Activated CD8-positive, alpha-beta memory T cell treated with anti-CD3 and anti-CD28 coated beads, Interleukin-2, amount 50 U/mL, for 48 hours (primary cell): ENCODE results near the gene SEMA3F.
A peak's percentile ranks its signal among the peaks of the same experiment; 100 is the strongest.

Source experiments
- DNase-seq: peaks from one replicate; pipeline ENCODE4 v3.0.0-alpha.2; 2020

The SEMA3F gene

DNA sequence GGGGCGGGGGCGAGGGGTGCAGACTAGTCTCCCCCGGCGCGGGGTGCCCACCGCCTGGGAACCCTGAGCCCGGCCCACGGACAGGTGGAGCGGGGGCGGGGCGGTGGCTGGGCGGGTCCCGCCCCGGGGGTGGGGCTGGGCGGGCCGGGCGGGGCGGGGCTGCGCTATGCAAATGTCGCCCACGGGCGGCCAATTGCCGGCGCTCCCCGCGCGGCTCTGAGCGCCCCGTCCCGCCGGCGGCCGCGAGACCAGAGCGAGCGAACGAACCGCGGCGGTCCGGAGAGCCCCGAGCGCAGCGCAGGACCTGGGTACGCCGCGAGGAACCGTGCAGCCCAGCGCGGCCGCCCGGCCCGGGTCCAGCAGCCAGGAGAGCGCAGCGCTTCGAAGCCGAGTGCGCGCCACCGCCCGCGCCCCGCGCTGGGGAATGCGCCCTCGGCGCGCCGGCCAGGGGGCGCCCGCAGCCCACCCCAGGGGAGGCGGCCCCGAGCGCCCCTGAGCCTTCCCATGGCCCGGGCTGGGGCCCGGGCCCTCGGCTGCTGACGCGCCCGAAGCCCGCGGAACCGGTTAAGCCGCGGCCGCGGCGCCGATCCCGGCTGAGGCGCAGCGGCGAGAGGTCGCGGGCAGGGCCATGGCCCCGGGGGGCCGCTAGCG lies at the start of gene SEMA3F:
TSS of gene SEMA3F (plus strand) at position 485 of the 651 bp plus-strand sequence. CDS start 4,299 bp downstream, outside the sequence.
- peak; percentile 80 for DNase-seq

DNA sequence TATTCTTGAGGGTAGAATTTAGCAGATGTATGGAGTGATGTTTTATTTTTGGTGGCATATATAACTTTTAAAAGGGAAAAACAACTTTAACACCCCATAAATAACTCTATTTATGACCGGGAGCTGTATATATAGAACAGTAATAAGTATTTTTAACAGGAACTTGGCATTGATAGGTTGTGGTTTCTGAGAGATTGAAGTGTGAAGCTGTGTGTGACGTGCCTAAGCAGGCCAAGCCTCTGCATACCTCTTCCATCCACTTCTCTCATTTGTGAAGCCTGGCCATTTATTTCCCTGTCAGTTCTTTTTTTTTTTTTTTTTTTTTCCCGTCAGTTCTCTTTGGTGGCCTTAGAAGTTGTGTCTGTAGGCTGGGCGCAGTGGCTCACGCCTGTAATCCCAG lies 43.4 kb upstream of the SEMA3F start:
- DNase-seq = no peak

DNA sequence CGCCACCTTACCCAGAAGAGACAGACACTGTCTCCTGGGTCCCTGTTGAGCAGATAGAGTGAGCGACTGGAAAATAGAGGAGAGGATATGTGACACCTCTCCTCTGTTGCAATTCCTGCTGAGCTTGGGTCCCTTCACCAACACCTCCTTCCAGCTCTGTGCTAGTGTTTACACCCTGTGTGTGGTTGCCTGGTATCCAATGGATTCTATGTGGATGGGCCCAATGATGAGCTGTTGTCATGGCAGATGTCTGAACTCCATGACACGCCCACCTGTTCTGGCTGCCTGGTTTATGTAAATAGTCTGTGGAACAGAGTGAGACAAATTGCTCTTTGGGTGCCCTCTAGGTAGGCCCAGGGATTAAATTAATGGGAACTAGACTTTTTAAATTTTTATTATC lies 42.7 kb upstream of the SEMA3F start:
- DNase-seq = no peak

DNA sequence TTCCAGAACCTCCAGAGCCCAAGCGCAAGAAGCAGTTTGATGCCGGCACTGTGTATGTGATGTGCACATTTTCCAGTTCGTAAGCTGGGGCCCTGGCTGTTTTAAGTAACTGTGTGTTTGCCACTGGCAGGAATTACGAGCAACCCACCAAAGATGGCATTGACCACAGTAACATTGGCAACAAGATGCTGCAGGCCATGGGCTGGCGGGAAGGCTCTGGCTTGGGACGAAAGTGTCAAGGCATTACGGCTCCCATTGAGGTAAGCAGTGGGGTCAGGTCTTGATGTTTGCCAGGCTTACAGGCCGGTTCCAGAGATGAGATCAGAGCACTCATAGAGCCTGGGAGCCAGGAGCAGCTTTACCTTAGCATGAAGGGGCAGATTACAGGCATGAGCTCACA lies 38.0 kb upstream of the SEMA3F start:
- no peak for DNase-seq

DNA sequence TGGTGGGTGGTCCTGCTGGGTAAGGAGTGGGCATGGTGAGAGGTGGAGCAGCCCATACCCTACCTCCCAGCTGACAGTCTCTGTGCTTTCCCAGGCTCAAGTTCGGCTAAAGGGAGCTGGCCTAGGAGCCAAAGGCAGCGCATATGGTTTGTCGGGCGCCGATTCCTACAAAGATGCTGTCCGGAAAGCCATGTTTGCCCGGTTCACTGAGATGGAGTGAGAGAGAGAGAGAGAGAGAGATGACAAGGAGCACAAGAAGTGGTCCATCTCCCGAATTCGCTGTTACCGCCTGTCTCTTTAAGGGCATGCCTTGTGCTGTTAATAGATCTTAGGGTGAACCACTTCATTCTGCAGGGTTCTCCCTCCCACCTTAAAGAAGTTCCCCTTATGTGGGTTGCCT lies 36.9 kb upstream of the SEMA3F start:
- no peak for DNase-seq

DNA sequence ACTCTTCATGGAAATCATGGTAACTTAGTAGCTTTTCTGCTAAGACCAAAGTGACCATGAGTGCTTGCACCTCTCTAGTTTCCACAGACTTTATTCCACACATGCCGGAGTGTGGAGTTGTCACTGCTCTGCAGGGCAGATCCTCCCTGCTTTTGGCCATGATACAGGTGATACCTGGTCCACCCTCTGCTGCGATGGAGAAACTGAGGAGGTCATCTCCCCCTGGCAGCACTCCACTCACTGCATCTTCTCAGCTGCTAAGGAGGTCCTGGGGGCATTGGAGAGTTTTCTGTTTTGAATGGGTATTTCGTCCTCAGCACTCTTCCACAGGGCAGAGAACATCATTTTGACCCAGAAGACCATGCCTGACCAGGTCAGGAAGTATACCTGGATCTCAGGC lies 35.3 kb upstream of the SEMA3F start:
- no peak for DNase-seq

DNA sequence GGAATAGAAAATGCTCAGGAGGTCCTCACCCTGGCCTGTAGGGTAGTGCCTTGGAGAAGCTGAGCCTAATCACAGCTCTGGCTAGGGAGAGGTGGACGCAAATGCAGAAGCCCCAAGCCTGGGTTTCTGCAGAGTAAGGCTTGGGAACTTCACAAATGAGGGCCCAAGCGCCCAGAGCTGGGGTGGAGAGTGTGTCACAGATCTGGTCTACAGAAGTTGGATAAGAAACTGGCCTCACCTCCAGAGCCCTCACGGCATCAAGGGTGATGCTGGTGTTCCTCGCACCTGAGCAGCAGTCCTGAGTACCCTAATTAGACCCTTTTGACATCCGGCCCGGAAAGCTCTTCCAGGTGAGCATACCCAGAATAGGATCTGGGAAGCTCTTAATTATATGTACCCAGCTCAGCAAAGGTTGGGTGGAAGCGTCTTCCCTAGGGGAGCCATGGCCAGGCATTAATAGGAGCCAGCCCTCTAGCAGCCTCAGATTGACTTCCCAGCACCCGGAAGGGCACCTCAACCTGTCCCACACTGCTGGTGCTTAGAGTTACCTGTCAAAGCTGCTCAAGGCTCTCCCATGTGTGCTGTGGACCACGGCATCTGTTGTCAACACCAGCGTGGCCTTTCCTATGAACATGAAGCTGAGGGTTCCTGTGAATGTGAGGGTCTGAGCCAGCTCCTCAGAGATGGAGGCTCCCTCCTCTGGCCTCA lies 34.6 kb upstream of the SEMA3F start:
- DNase-seq = no peak

DNA sequence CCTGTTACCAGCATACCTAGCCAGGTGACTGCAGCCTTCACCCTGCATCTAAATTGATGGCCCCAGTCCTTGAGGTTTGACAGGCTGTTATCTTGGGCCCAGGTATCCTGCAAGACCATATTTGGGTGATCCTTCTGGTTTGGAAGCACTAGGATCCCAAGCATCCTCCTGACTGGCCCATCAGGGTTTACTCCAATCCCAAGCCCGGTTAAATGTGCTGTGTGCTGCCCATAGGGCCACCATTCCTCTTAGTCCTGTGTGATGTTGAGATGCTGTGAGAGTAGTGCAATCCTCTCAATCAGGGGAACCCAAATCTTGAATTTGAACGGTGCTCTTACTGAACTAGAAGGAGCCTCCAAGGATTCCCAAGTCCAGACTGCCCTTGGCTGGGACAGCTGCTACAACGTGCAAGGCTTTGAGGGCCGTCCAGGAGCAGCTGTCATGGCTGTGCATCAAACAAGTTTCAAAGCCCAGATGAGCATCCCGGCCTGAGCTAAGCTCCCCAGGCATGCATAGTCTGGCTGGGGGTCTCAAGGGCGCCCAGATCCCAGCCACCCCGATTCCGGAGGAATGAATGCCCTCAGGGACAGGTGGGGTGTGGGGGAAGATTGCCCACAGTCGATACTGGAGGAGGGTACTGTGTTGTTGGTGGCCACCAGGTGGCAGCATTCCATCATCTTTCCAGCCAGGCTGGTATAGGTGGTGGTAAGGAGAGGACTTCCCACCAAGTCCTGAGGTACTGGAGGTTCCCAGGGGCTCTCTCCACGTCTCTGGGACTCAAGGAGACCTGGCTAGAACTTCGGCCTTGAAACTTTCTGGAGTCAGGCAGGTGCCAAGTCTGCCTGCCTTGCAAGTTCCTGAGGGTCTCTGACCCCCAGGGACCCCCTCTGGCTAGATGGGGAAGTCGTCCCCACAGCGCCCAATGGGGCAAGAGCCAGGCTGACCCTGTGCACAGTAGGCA lies 33.8 kb upstream of the SEMA3F start:
- DNase-seq = peak; percentile 87

DNA sequence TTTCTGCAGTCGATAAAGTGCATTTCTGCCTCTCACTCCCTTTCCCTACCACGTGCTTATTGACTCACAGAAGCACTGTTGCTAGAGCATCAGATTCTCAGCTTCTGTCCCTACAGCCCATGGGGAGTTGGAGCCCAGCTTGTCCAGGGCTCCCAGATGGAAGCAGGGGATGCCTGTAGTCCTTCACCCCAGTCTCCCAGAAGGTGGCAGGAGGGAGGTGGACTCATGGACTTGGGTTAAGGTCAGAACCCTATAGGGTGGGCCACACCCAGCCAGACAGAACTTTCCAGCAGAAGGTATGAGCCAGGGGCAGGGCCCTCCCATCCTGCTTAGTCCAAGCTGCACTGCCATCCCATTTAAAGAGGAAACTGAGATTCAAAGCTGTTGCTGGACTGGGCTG lies 33.1 kb upstream of the SEMA3F start:
- DNase-seq = no peak

DNA sequence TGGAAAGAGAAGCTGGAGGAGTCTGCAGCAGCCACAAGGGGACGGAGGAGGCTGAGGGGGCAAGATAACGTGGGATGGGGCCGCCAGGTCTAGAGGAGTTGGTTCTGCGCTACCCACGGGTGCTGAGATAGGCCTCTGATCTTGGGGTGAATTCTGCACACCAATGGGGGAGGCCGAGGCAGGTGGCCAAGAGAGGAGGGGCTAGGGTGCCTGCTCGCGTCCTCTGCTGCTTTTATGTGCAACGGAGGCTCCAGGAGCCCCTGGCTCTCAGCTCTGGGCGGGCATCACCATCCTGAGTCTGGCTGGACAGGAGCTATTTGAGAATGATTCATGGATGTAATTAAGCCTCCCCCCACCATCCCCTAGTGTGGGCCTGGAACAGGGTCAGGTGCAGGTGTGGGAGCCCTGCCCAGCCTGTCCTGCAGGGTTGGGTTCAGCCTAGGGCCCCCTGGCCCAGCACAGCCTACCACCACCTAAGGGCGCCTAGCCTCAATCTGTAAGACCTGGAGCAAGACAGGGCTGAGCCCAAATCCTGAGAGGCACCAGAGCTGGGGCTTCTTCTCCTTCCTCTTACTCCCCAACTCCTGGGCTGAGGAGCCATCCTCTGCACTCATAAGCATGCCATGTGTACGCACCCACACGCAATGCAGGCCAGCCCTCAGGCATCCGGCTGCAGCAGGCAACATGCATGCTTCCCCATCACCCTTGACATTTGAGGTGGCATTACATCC lies 32.3 kb upstream of the SEMA3F start:
- no peak for DNase-seq

DNA sequence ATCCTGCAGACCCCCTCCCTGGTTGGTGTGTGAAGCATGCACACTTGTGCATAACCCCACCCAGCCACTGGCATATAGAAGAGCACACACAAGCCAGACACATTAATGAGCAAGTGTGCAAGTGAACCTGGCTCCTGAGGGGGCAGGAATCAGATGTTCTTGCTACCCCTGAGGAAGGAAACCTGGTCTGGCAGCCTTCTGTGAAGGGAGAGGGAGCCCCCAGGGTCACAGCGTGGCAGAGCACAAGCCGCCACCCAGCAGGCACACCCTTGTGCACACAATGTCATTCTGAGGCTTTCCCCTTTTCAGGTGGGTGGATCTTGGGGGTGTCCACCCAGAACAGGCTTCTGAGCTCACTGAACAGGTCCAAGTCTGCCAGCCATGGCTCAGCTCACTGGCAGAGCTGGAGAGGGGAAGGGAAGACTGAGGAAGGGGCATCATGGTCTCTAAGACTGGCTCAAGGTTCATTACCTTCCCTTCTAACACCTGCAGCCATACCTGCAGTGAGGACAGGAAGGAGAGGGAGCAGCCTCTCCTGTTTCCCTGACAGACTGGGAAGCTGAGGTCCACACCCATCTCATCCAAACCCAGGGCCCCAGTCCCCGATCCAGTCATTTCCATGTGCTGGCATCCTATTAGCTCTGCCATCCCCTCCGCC lies 31.6 kb upstream of the SEMA3F start:
- no peak for DNase-seq

DNA sequence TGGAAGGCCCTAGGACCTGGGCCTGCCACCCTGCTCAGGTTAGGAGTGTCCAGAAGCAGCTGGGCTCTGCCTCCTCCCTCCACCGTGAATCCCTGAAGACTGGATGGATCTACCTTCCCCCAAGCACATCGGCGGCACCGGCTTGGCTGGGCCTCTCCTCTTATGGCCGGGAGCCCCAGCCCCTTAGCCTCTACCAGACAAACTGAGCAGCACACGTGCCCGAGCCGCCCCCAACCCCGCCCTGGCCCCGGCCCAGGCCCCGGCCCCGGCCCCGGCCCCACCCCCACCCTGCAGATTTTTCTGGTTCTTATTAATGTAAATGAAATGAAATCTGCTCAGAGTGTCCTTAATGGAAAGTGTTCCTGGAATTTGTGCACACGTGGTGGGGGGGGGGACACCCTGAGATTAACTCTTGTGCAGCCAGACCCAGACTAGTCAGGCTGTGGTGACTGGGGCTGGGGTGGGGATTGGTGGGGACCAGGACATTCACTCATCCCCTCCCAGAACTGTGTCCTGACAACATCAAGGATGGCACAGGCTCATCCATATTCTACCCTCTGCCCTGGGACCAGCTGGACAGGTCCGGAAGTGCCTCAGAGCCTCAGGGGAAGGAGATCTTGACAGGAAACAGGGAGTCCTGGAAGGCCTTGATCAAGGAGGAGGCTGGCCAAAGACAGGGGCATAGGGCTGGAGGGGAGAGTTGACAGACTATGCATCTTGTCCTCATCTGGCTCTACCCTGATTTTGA lies 30.9 kb upstream of the SEMA3F start:
- no peak for DNase-seq

DNA sequence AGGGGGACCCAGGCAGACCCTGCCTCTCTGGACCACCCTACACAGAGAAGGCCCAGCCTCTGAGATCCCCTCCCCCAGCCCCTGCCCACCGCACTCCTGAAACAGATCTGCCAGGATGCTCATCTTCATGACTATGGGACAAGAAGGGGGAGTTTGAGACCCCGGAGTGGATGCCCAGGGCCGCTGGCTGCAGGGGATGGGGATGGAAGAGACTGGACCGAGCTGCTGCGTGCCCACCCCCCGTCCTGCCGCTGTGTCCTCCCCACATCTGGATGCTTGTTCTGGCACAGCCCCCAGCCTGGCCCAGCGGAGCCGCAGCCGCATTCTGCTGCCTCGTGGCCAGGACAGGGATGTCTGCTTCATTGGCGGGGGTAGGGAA lies 30.3 kb upstream of the SEMA3F start:
- DNase-seq = no peak

DNA sequence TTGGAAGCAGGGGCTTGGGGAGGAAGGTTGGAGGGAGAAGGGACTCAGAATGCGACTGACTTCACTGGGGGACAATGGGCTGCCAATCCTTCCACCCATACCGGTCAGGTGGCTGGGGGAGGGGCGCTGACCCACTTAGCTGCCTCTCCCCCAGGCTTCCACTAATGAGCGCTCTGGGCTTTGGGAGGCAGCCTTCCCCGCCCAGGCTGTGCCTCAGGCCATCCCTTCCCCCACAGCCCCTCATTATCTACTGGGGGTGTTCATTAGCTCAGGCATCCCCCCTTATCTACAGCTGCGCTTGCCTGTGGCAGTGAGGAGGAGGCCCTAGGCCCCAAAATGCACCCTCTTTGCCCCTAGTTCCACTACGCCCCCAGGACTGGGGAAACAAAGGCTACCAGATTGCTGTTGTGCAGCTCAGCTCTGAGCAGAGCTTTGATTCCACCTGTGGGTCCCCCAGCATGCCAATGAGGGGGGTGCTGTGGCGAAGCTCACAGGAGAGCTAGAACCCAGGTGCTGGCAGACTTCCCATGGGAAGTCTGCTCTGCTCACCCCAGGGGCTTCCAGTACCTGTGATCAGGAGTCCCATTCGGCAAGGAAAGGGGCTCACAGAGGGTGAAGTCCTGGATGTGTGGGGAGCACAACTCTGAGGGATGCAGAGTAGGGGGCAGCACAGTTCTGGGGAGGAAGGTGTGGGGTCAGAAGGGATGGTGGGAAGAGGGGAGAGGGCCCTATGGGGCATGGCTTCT lies 29.4 kb upstream of the SEMA3F start:
- no peak for DNase-seq

DNA sequence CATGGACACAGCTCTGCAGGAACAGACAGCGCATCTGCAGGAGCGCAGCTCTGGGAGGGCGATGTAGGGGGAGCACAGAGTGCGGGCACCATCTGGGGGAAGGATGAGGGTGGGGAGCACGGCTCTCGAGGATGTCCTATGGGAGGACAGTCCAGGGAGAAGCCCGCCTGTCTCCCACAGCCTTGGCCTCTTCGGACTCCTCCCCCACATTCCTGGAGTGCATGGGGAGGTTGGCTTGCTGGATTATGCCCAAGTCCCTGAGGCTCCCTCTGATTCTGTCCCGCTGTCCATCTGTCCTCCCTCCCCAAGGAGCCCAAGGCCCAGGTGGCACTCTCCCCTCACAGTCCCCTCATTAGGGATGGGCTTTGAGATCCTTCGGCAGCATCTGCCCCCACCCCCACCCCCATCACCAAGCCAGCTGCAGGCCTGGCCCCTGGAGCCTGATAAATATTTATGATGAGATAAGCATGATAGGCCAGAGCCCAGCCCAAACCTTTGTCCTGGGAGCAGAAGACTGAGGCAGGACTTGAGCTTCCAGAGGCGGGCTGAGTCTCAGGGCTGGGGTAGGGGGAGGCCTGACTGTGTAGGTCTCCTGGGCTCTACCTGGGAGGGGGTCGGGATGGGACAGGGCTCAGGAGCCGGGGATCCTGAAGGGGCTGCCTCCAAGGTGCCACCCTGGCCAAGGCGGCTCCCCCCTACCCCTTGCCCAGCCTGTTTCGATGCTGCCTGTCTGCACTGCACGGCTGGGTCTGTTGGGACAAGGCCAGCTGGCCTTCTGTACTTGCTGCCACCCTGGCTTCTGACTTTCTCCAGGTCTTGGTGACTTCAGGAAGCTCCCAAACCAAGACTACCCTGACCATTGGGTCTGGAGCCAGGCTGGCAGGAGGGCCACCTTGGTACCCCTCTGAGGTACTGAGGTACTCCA lies 28.6 kb upstream of the SEMA3F start:
- DNase-seq = no peak

DNA sequence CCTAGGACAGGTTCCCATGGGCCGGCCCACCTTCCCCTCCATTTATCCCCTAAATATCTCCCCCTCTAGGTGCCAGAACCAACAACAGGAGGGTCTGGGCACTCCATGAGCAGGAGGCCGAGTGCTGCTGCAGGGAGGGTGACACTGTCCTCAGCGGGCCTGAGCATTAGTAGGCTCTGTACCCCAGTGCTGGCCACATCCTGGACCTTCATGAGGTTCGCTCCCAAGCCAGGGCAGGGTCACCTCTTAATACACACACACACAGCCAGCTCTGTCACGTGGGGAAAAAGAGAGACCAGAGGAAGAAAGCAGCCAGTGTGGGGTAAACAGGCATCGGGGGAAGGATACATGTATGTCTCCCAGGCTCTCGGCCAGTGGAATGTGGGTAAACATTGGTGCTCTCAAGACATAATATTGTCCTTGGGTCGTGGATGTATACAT lies 27.9 kb upstream of the SEMA3F start:
- no peak for DNase-seq

DNA sequence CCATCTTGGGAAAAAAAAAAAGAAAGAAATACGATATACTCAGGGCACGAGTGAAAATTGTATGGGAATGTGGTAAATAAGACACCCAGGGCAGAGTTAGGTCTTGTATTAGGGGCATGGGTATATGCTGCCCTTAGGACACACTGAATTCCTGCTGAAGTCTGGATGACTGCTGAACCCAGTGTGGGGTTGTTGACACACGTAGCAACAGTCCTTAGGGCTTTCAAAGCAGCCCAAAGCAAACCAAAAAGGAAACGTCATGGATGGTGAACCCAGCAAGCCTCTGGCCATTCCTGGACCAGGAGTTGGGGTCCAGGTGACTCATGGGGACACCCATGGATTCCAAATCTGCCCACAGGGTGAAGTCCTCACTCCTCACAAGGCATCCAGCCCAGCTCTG lies 27.1 kb upstream of the SEMA3F start:
- no peak for DNase-seq

DNA sequence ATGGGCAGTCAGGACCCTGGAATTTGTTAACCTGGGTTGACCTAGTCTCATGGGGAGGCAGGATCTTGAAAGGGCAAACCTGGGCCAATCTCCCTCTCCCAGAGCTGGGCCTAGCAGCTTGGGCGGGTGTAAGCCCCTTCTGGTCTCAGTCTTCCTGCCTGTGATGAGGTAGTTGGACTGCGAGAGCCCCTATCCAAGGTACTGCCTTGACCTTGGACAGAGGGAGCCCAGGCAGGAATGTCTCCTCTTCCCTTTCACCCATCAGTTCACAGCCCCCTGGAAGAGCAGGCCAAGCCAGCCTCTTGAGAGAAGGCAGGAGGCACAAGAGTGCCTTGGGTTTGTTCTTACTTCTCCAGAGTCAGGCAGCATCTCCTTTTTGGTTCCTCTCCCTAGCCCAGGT lies 24.7 kb upstream of the SEMA3F start:
- no peak for DNase-seq

DNA sequence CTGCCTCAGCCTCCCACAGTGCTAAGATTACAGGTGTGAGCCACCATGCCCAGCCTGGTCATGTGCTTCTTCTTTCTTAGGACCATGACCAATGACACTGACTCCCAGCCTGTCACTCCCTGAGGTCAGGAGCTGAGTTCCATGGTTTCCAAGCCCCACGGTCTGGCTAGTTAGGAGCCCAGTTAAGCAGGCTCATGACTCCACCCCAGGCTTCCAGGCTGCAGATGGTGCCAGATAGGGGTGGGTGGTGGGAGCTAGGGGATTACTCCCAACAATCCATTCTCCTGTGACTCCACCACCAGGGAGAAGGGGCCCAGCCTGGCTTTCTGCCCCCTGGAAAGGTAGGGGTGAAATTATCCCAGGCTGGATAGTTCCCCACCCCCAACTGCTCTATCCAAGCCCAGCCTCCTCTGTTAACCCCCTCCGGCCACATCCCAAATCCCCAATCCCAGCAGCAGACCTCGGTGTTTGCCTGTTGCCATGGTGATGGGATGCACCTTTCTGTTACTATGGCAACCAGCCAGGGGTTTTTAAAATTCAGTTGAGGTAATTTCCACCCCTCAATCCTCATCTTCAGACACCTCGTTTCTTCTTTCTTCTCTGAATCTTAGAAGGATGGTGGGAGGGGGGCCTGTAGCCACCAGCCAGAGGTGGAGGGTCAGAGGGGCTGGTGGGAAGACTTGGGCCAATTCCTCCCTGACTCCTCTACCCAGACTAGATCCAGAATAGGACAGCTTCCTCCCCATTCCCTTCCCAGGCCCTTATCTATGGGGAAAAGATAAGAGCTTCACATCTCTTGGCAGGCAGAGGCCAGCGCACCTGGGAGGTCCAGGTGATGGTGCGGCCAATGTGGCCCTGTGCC lies 22.5 kb upstream of the SEMA3F start:
- no peak for DNase-seq
